A172 (cell line): ENCODE data around the gene MICAL1. TPM values are rescaled to one million over a fixed set of nuclear protein-coding genes. Genes with fewer than 3 reads are reported as not detected.
A peak's percentile ranks its signal among the peaks of the same experiment; 100 is the strongest.

Source experiments
- DNase-seq: peaks from one replicate; pipeline ENCODE4 v3.0.0-alpha.2; 2015; ENCODE audit warnings: low spot score
- total RNA-seq: library from RNA; depleted of rRNA; stranded (reverse); fragments of >200 nt; shearing (Covaris generic); gene quantifications from 2 replicates; pipeline ENCODE4 v1.2.3, GENCODE V29; 2014; rRNA removed

MICAL1 gene, protein sequence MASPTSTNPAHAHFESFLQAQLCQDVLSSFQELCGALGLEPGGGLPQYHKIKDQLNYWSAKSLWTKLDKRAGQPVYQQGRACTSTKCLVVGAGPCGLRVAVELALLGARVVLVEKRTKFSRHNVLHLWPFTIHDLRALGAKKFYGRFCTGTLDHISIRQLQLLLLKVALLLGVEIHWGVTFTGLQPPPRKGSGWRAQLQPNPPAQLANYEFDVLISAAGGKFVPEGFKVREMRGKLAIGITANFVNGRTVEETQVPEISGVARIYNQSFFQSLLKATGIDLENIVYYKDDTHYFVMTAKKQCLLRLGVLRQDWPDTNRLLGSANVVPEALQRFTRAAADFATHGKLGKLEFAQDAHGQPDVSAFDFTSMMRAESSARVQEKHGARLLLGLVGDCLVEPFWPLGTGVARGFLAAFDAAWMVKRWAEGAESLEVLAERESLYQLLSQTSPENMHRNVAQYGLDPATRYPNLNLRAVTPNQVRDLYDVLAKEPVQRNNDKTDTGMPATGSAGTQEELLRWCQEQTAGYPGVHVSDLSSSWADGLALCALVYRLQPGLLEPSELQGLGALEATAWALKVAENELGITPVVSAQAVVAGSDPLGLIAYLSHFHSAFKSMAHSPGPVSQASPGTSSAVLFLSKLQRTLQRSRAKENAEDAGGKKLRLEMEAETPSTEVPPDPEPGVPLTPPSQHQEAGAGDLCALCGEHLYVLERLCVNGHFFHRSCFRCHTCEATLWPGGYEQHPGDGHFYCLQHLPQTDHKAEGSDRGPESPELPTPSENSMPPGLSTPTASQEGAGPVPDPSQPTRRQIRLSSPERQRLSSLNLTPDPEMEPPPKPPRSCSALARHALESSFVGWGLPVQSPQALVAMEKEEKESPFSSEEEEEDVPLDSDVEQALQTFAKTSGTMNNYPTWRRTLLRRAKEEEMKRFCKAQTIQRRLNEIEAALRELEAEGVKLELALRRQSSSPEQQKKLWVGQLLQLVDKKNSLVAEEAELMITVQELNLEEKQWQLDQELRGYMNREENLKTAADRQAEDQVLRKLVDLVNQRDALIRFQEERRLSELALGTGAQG
- total RNA-seq: 34.2 and 37.3 TPM in 2 replicates

DNA sequence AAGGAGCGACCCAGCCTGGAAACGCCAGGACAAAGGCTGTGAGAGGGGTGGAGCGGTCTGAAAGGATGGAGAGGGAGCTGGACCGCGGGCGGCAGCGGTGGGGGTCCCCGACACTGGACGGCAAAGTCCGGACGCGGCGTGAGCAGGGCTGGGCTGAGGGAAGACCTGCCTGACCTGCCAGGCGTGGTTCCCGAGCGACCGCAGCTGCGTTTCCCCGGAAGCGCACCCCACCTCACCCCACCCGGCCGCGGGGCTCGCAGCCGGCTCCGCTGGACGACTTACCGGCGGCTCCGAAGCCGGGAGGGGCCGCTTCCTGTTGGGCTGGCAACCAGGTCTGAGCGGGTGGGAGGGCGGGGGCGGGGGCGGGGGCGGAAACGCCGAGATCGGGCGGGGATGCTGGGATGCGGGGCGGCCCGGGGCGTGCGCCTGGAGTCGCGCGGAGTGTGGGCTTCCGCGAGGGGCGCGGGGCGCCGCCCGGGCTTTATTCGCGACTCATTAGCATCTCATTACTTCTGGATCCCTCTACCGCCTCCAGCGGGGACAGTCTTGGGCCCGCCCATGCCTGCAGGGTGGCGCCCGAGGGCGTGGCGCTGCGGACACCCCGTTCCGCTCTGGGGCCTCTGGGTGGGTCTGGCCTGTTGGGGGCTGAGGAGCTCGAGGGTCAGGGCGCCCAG, at the start of gene MICAL1:
MICAL1 (minus strand) TSS at position 336 of the 674 bp plus-strand sequence. CDS start 1,576 bp downstream, outside the sequence.
- DNase-seq: peak; percentile 66

DNA sequence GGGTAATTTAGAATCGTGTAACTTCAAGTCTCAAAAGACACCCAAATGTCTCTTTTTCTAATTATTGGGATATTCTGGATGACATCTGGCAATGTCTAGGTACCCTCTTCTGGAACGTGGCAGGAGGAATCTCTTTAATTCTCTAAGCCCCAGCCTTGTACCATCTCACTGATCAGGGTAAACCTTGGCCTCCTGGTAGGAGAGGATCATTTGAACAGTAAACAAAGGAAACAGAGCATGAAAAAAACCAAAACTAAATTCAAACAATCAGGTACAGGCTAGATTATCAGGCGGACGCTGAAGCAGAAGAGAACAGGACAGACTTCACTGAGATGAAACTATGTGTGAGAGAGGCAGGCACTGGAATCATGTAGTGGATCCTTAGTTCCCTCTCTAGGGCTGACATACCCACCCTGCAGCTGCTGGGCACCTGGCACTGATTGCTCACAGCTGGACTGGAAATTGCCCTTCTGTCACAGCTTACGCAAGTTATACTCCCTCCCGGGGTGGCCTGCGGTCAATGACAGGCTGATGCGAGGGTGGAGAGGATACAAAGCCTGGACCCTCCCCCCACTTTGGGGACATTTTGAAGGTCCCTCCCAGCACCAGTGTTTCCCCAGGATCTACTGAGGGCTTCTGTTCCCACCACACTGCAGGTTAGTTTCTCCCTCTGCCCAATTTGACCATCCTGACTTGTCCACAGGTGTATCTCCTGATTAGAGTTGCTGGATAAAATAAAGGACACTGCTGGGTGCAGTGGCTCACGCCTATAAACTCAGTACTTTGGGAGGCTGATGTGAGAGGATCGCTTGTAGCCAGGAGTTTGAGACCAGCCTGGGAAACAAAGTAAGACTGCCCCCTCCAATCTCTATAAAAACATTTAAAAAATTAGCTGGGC, 48.0 kb upstream of the MICAL1 start:
- no peak for DNase-seq

DNA sequence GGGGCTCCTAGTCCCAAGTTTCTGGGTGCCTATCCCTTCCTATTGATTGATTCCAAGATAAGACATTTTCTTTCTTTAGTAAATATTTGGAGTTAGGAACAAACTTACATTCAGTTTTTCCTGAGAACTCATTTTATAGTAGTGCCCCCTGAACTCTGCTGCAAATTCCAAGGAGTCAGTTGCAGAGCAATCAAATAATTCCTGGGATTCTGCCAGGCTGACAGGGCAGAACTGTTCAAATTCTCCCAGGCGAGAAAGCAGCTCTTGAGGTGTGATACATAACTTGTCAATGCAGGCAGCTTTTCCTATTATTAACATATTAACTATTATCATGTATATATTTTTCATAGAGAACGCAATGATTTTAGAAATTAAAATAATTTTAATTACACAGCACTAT, 43.4 kb upstream of the MICAL1 start:
- no peak for DNase-seq

DNA sequence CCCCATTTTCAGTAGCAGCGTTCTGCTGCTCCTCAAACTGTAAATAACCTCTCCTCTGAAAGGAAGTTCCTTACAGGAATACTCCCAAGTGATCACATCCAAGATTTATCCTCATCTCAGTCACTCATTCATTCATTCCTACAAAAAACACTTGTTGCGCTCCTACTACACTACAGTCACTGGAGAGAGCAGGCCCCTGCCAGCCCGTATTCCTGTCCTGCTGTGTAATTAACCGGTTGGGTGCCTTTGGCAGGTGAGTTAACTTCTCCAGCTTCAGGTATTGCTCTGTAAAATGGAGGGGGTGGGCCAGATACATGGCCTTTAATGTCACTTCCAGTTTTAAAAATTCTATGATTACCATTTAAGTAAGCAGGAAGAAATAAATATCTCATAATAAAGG, 42.5 kb upstream of the MICAL1 start:
- no peak for DNase-seq

DNA sequence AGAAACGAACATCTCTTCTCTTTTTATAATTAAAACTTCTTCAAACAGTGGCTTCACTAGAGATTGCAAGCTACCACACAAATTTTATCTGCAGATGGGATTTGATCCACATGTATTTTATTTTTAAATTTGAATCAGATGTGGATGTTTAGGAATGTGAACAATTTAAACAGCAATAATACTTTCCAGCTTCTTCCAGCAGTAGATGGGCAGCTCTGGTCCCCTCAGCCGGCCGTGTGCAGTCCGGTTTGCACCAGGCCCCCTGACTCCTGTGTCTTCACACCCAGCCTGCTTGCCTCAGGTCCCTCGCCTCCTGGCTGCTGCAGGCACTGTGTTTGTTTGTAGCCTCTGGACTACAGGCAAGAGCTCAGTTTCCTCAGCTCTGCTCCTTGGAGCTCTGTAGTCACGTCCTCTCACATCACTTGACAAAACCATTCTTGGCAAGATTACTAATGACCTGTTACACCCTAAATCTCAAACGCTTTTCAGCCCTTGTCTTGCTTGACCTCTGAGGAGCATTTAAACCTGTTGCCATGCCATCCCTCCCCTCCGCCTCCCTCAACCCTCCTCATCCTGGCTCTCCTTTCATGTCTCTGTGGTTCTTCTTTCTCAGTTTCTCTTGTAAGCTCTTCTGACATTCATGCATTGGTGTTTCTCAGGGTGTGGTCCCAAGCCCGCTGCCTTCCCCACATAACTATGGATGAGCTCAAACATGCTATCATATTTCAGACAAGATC, 40.6 kb upstream of the MICAL1 start:
- no peak for DNase-seq

DNA sequence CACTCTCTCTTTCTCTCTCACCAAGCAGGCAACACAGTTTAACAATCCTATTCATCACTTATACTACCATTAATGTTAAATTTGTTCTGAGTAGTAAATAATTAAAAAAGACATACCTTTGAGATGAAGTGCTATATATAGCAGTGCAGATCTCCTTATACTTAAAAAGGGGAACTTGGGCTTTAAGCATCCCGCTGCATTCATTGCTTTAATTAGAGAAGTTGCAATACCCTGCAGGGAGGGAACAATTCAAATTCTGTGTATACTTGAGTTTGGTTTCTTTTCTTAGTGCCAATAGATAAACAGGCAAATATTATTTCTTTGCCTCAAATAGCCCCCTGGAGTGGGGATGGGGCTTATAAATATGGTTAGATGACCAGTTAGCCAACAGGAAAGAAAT, 38.3 kb upstream of the MICAL1 start:
- DNase-seq: no peak

DNA sequence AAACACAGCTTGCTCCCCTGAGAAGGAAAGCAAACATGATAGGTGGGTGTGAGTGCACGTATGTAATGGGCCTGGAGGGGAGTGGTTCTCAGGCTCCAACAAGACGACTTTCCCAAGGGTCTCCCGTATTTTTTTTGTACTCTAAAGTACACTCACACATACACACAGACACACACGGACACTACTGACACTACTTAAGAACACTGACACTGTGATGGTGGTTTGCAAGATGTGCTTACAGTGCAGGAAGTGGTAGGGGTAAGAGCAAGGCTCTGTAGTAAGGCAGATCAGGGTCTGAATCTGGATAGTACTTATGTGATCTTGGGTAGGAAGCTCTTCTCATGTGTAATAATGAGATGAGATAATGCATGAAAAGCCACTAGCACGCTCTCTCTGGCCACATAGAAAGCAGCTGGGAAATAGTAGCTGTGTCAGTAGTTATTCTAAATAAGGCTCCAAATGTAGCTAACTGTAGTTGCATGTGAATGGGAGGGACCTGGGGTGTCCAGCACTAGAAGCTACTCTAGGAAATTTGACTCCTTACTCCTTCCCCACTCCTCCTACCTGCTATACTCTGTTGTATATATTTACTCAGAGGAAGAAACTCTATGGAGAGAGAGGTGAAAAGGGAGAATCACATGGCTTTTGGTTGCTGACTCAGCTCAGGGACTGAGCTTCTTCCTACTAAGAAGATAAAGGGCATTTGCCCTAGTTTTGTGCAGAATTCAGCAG, 35.8 kb upstream of the MICAL1 start:
- peak; percentile 4 for DNase-seq

DNA sequence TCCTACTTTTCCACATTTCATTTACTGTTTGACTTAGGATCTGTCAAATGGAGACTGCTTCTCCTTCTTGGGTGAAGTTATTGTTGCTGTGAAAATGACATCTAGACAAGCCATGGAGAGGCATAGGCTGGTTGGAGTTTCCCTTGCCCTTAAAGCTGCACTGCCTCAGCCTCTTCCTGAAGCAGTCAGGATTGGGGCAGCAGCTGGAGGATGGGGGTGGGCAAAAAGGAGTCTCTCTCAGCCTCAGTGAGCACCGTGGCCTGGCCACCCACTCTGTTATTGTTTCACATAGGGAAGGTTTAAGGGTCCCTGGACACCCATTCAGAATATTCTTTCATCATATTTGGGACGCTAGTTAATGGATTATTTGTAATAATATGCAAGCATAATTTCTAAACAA, 35.1 kb upstream of the MICAL1 start:
- no peak for DNase-seq

DNA sequence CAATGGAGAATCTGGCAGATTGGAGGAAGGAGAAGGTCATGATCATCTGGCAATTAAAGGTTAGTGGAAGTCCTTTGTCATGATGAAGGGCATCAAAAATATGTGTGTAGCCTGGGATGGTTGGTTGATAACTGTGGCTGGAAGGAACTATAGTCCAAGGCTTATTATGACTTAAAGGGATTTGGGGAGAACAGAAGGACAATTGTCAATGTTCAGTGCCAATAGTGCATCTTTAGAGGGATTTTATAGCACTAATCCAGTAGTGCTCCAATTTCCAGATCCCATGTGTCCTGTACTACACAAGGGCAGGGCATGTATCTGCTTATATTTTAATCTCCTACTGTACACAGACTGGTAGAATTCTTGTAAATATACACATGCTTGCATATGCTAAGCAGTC, 32.4 kb upstream of the MICAL1 start:
- no peak for DNase-seq

DNA sequence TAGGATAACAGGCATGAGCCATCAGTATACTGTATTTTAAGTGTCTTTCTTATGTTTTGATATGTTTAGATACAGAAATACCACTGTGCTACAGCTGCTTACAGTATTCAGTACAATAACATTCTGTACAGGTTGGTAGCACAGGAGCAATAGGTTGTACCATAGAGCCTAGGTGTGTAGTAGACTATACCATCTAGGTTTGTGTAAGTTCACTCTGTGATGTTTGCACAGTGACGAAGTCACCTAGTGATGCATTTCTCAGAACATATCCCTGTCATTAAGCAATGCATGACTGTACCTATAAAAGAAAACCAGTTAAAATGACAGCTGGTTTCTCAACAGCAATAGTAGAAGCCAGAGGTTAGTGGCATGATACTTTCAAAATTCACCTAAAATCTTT, 30.5 kb upstream of the MICAL1 start:
- DNase-seq: no peak

DNA sequence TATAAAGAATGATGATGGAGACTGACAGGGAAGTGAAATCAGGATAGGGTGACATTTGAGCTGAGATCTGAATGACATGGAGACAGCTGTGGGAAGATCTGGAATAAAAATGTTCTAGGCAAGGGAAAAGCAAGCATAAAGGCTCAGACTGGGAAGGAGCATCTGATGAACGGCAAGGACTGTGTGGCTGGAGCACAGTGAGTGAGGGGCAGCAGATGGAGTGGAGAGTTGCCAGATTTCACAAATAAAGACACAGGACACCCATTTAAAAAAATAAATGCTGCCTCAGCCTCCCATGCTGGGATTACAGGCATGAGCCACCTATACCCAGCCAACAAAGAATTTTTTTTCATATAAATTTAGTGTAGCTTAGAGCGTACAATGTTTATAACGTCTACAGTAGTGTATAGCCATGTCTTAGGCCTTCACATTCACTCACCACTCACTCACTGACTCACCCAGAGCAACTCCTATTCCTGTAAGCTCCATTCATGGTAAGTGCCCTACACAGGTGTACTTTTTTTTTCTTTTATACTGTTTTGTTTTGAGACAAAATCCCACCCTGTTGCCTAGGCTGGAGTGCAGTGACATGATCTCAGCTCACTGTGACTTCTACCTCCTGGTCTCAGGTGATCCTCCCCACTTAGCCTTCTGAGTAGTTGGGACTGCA, 29.8 kb upstream of the MICAL1 start:
- DNase-seq: no peak

DNA sequence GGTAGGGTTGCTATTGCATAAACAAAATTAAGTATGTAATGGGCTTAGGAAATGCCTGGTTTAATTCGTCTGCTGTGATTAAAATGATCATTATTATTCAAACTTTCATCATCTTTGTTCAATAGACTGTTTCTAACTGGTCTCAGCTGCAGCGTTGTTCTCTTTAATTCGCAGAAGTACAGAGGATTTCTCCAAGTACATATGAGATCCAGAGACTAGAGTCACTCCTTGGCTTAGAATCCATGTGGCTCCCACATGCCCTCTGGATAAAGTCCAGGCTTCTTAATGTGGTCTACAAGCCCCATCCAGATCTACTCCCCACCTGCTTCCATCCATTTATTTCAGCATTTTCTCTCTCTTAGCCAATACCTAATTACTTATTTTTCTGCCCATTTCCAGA, 28.6 kb upstream of the MICAL1 start:
- DNase-seq: no peak

DNA sequence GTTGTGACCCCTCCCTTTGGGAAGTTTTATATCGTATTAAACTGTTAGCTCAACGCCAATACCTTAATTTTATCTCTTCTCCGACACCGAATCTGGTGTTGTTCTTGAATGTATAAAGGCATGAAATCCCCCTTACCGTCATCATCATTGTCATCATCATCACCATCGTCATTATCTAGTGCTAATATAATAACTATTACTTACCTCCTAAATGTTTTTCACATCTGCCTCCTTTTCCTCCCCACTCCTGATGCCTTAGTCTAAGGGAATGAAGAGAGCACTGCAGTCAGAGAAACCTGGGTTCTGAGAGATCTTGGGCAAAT, 28.1 kb upstream of the MICAL1 start:
- DNase-seq: no peak

DNA sequence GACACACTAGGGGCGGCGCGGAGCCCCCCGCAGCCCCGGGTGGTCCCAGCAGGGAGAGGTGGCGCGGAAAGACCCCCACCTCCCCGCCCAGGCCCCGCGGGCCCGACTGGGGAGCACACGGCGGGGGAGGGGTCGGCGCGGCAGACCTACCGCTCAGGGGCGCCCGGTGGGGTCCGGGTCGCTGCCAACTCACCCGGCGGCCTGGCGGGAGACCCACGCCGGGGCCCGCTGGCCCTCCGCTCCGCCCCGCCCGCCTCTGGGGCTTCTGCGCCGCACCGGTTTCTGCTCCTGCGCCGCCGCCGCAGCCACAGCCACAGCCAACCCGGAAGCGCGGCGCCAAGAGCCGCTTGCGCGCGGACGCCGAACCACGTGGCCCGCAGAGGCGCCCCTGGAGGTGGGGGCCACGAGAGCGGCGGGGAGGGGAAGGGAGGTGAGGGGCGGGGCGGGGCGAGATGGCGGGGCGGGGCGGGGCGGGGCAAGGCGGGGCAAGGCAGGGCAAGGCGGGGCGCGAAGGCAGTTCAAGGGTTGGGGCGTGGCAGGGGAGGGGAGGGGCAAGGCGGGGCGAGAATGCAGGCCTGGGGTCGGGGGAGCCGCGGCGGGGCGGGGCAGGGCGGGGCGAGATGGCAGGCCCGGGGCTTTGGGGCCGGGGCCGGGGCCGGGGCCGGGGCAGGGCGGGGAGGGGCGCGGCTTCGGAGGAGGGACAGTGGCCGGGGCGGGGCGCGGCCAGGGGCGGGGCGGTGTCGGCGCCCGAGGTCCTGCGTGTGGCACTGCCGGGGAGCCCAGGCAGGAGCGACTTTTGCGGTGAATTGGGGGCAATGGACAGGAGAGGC, 27.5 kb upstream of the MICAL1 start, which contains the start of gene ZBTB24:
ZBTB24 (minus strand) TSS at position 315 of the 830 bp plus-strand sequence. CDS start 1,193 bp downstream, outside the sequence.
- peak; percentile 68 for DNase-seq

DNA sequence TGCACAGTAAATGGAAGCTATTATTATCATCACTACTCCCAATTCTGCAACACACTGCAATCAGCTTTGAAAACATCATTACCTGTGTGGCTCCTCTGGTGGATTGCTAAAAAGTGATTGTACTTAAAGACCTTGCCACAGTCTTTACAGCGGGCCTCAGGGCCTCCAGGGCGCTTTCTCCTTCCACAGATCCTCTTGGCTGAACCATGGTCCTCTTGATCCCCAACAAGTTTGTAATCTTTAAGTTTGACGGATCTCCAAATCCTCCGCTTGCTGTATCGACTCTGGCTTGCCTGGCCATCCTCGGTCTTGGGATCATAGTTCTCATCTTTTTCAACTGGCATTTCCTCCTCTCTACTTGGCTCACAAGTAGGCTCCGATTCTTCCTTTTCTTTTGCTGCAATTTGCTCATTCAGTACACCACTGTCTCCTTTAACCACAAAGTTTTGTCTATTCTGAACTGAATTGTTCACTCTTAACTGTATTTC, 25.5 kb upstream of the MICAL1 start:
- DNase-seq: no peak

DNA sequence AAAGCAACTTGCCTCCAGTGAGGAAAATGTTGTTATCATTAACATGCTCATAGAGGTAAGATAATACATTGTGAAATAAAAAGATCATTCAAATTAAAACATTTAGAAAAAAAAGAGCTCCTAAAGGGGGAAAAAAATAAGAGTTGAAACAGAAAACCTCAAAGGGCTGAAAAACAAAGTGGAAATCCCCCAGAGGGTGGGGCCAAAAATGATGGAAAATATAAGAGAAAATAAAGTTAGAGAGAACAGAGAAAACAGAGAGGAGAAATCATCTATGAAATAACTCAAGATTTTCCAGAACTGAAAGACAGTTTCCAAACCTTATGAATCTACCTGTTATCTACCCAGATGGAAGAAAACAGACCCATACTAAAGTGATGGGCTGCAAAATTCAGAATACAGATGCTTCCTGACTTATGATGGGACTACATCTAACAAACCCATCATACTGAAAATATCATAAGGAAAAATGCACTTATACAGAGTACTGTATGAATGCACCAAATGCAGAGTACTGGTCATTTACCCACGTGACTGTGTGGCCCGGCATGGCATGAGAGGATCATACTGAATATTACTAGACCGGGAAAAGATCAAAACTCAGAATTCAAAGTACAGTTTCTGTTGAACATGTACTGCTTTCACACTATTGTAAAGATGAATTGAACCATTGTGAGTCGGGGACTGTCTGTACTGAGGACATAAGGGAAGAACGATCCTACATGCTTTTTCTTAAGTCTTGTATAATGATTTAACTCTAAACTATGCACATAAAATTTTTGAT, 23.5 kb upstream of the MICAL1 start:
- no peak for DNase-seq

DNA sequence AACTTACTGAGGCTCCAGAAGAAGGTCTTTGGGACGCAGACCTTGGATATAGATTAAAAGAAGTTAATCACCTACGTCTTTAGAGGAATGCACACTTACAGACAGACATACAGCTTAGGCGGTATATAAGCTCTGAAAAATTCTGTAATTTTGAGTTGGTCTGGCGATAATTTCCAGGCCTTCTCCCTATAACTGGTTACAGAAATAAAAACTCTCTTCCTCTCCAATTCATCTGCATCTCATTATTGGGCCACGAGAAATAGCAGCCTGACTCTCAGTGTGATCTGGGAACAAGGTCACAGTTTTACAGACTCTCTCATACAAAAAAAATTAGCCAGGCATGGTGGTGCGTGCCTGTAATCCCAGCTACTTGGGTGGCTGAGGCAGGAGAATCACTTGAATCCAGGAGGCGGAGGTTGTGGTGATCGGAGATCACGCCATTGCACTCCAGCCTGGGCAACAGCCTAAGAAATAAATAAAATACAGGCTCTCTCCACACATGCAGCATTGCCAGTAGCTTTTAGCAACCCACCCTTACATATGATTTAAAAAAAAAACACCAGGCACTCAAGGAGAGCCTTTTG, 22.7 kb upstream of the MICAL1 start:
- no peak for DNase-seq
